Measurements from ENCODE around the gene HS3ST1.
"Not testable (repeated sequence)": the region's sequence is repeated elsewhere in the genome, so short reads cannot be mapped to it uniquely, and the experiment has no call there.

Gene HS3ST1

GRCh38 chr4:11399461-11399971 lies 29.2 kb downstream of the HS3ST1 start:
- no peak for DNase-seq (ENCODE audit: low read depth)

- DNase-seq (ENCODE audit: low read depth): no peak
Measured at GRCh38 chr4:11397819-11398610, 30.7 kb downstream of the HS3ST1 start.

GRCh38 chr4:11397146-11397545 lies 31.5 kb downstream of the HS3ST1 start:
- no peak for DNase-seq (ENCODE audit: low read depth)

- no peak for DNase-seq (ENCODE audit: low read depth)
Measured at GRCh38 chr4:11393551-11393950, 35.1 kb downstream of the HS3ST1 start.

GRCh38 chr4:11384072-11384471 lies 44.6 kb downstream of the HS3ST1 start:
- not testable (repeated sequence) for DNase-seq (ENCODE audit: low read depth)

GRCh38 chr4:11376571-11376970 lies 52.1 kb downstream of the HS3ST1 start:
- no peak for DNase-seq (ENCODE audit: low read depth)

- DNase-seq (ENCODE audit: low read depth): no peak
Measured at GRCh38 chr4:11376146-11376545, 52.5 kb downstream of the HS3ST1 start.

- DNase-seq (ENCODE audit: low read depth): no peak
Measured at GRCh38 chr4:11368701-11369115, 60.0 kb downstream of the HS3ST1 start.

GRCh38 chr4:11367371-11367770 lies 61.3 kb downstream of the HS3ST1 start:
- DNase-seq (ENCODE audit: low read depth): no peak

GRCh38 chr4:11366859-11367258 lies 61.8 kb downstream of the HS3ST1 start:
- DNase-seq (ENCODE audit: low read depth): no peak

- DNase-seq (ENCODE audit: low read depth): no peak
Measured at GRCh38 chr4:11365039-11365438, 63.7 kb downstream of the HS3ST1 start.

- no peak for DNase-seq (ENCODE audit: low read depth)
Measured at GRCh38 chr4:11359591-11359990, 69.1 kb downstream of the HS3ST1 start.

- no peak for DNase-seq (ENCODE audit: low read depth)
Measured at GRCh38 chr4:11355226-11355625, 73.5 kb downstream of the HS3ST1 start.

GRCh38 chr4:11354531-11354930 lies 74.2 kb downstream of the HS3ST1 start:
- no peak for DNase-seq (ENCODE audit: low read depth)

GRCh38 chr4:11348449-11349088 lies 80.1 kb downstream of the HS3ST1 start:
- no peak for DNase-seq (ENCODE audit: low read depth)

GRCh38 chr4:11344916-11345315 lies 83.8 kb downstream of the HS3ST1 start:
- DNase-seq (ENCODE audit: low read depth): no peak

GRCh38 chr4:11343536-11343935 lies 85.2 kb downstream of the HS3ST1 start:
- DNase-seq (ENCODE audit: low read depth): no peak
